HL-60 (cell line): Measurements from ENCODE around the gene TBCD.

Source experiments
- POLR2AphosphoS5 ChIP-seq: IDR thresholded peaks from 2 replicates; pipeline ENCODE4 v1.6.1; 2012; ENCODE audit warnings: low read depth
- TF ChIP-seq, protein P1 (sequence below): IDR thresholded peaks from 2 replicates; pipeline ENCODE4 v1.6.1; 2012; ENCODE audit warnings: low read depth; ENCODE audit not compliant: insufficient replicate concordance
- TF ChIP-seq, protein P2 (sequence below): IDR thresholded peaks from one replicate; pipeline ENCODE4 v1.5.1; 2011; ENCODE audit warnings: low read length, control low read depth, inconsistent platforms; ENCODE audit not compliant: insufficient read depth

GRCh38 chr17:82944990-82945389 lies 193.1 kb downstream of the TBCD start:
- TF ChIP-seq POLR2AphosphoS5 = no peak
- TF ChIP-seq, protein P1, sequence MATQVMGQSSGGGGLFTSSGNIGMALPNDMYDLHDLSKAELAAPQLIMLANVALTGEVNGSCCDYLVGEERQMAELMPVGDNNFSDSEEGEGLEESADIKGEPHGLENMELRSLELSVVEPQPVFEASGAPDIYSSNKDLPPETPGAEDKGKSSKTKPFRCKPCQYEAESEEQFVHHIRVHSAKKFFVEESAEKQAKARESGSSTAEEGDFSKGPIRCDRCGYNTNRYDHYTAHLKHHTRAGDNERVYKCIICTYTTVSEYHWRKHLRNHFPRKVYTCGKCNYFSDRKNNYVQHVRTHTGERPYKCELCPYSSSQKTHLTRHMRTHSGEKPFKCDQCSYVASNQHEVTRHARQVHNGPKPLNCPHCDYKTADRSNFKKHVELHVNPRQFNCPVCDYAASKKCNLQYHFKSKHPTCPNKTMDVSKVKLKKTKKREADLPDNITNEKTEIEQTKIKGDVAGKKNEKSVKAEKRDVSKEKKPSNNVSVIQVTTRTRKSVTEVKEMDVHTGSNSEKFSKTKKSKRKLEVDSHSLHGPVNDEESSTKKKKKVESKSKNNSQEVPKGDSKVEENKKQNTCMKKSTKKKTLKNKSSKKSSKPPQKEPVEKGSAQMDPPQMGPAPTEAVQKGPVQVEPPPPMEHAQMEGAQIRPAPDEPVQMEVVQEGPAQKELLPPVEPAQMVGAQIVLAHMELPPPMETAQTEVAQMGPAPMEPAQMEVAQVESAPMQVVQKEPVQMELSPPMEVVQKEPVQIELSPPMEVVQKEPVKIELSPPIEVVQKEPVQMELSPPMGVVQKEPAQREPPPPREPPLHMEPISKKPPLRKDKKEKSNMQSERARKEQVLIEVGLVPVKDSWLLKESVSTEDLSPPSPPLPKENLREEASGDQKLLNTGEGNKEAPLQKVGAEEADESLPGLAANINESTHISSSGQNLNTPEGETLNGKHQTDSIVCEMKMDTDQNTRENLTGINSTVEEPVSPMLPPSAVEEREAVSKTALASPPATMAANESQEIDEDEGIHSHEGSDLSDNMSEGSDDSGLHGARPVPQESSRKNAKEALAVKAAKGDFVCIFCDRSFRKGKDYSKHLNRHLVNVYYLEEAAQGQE = no peak
- TF ChIP-seq, protein P2, sequence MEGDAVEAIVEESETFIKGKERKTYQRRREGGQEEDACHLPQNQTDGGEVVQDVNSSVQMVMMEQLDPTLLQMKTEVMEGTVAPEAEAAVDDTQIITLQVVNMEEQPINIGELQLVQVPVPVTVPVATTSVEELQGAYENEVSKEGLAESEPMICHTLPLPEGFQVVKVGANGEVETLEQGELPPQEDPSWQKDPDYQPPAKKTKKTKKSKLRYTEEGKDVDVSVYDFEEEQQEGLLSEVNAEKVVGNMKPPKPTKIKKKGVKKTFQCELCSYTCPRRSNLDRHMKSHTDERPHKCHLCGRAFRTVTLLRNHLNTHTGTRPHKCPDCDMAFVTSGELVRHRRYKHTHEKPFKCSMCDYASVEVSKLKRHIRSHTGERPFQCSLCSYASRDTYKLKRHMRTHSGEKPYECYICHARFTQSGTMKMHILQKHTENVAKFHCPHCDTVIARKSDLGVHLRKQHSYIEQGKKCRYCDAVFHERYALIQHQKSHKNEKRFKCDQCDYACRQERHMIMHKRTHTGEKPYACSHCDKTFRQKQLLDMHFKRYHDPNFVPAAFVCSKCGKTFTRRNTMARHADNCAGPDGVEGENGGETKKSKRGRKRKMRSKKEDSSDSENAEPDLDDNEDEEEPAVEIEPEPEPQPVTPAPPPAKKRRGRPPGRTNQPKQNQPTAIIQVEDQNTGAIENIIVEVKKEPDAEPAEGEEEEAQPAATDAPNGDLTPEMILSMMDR = no peak
